Activated naive CD4-positive, alpha-beta T cell treated with anti-CD3 and anti-CD28 coated beads, Interleukin-2, amount 10 ng/mL, durations not matched to agents 7 days and 5 days (primary cell): ENCODE results near the gene RBP5.

Experiments used
- CTCF ChIA-PET: fragments of 350-600 bp; sonication (Branson Sonifier 250); formaldehyde crosslinking; loops from one replicate; lab custom pipeline; 2021; ENCODE audit warnings: antibody characterized with exemption; lab: Charles Lee
- DNase-seq: peaks from one replicate; pipeline ENCODE4 v3.0.0-alpha.2; 2020
- H3K27ac Mint-ChIP-seq: one replicate; pipeline ENCODE4 v1.8.0; 2021; ENCODE audit warnings: mild to moderate bottlenecking, moderate library complexity, mixed read lengths
- H3K27me3 Mint-ChIP-seq: one replicate; pipeline ENCODE4 v1.8.0; 2021; ENCODE audit warnings: mild to moderate bottlenecking, mixed read lengths
- H3K36me3 Mint-ChIP-seq: one replicate; pipeline ENCODE4 v1.8.0; 2021; ENCODE audit warnings: mixed read lengths
- H3K4me1 Mint-ChIP-seq: one replicate; pipeline ENCODE4 v1.8.0; 2021; ENCODE audit warnings: mixed read lengths
- H3K4me3 Mint-ChIP-seq: one replicate; pipeline ENCODE4 v1.8.0; 2021; ENCODE audit warnings: mild to moderate bottlenecking, moderate library complexity, mixed read lengths
- H3K9me3 Mint-ChIP-seq: one replicate; pipeline ENCODE4 v1.8.0; 2021; ENCODE audit warnings: mixed read lengths

Gene RBP5

GRCh38 chr12:7081037-7081436 is 47.7 kb downstream of the RBP5 start:
- H3K36me3 Mint-ChIP-seq = peaks cover 3% of the 10 kb centered on the region
- CTCF ChIA-PET = no interaction called here
- no peak overlapping the region for H3K27ac Mint-ChIP-seq
- H3K9me3 Mint-ChIP-seq = peaks cover 5% of the 10 kb centered on the region
- H3K27me3 Mint-ChIP-seq = peaks cover 16% of the 10 kb centered on the region
- no peak overlapping the region for H3K4me3 Mint-ChIP-seq
- H3K4me1 Mint-ChIP-seq = no peaks in the 10 kb centered on the region
- DNase-seq = no peak

GRCh38 chr12:7079826-7080125 is 48.9 kb downstream of the RBP5 start:
- CTCF ChIA-PET = interaction anchor here (0.6 kb wide), 1 partner anchor 1740 kb away, joined by 3 read pairs; no protein-coding TSS in a partner anchor
- Mint-ChIP-seq H3K4me3 (no peak overlapping the region), H3K36me3 (peaks cover 3% of the 10 kb centered on the region), H3K27ac (no peak overlapping the region), H3K27me3 (peaks cover 23% of the 10 kb centered on the region), H3K4me1 (peaks cover 5% of the 10 kb centered on the region), H3K9me3 (peaks cover 5% of the 10 kb centered on the region)
- no peak for DNase-seq

- H3K9me3 Mint-ChIP-seq = peaks cover 2% of the 10 kb centered on the region
- H3K36me3 Mint-ChIP-seq = peaks cover under 1% of the 10 kb centered on the region
- peaks cover 5% of the 10 kb centered on the region for H3K4me1 Mint-ChIP-seq
- DNase-seq = no peak
- CTCF ChIA-PET = interaction anchor here (0.8 kb wide), 1 partner anchor 35 kb away, joined by 5 read pairs; no protein-coding TSS in a partner anchor
- no peak overlapping the region for H3K4me3 Mint-ChIP-seq
- no peak overlapping the region for H3K27ac Mint-ChIP-seq
- H3K27me3 Mint-ChIP-seq = peaks cover 39% of the 10 kb centered on the region
These were observed 50.5 kb downstream of the RBP5 start for GRCh38 chr12:7078163-7078562.

- H3K4me1 Mint-ChIP-seq = peaks cover 5% of the 10 kb centered on the region
- no peak for DNase-seq
- peaks cover 50% of the 10 kb centered on the region for H3K27me3 Mint-ChIP-seq
- CTCF ChIA-PET = interaction anchor here (0.8 kb wide), 1 partner anchor 8 kb away, joined by 3 read pairs; no protein-coding TSS in a partner anchor
- H3K36me3 Mint-ChIP-seq = no peaks in the 10 kb centered on the region
- no peak overlapping the region for H3K27ac Mint-ChIP-seq
- no peak overlapping the region for H3K4me3 Mint-ChIP-seq
- no peaks in the 10 kb centered on the region for H3K9me3 Mint-ChIP-seq
These were observed 52.2 kb downstream of the RBP5 start for GRCh38 chr12:7076493-7076892.

GRCh38 chr12:7075939-7076338 is 52.8 kb downstream of the RBP5 start:
- no peaks in the 10 kb centered on the region for H3K9me3 Mint-ChIP-seq
- DNase-seq = no peak
- no peak overlapping the region for H3K4me3 Mint-ChIP-seq
- no peaks in the 10 kb centered on the region for H3K36me3 Mint-ChIP-seq
- no peak overlapping the region for H3K27ac Mint-ChIP-seq
- H3K4me1 Mint-ChIP-seq = peaks cover 5% of the 10 kb centered on the region
- CTCF ChIA-PET = no interaction called here
- peaks cover 50% of the 10 kb centered on the region for H3K27me3 Mint-ChIP-seq

GRCh38 chr12:7075518-7075917 is 53.2 kb downstream of the RBP5 start:
- CTCF ChIA-PET = no interaction called here

GRCh38 chr12:7073946-7074345 is 54.7 kb downstream of the RBP5 start:
- Mint-ChIP-seq H3K4me3 (no peak overlapping the region), H3K9me3 (no peaks in the 10 kb centered on the region), H3K4me1 (peaks cover 5% of the 10 kb centered on the region), H3K36me3 (no peaks in the 10 kb centered on the region), H3K27ac (no peak overlapping the region), H3K27me3 (peaks cover 63% of the 10 kb centered on the region)
- CTCF ChIA-PET = interaction anchor here (1.0 kb wide), 1 partner anchor 39 kb away, joined by 3 read pairs; no protein-coding TSS in a partner anchor
- no peak for DNase-seq

More at GRCh38 chr12:7075518-7075917, 53.2 kb downstream of the RBP5 start:
- Mint-ChIP-seq H3K9me3 (no peaks in the 10 kb centered on the region), H3K4me1 (peaks cover 5% of the 10 kb centered on the region), H3K36me3 (no peaks in the 10 kb centered on the region), H3K27ac (no peak overlapping the region), H3K27me3 (peaks cover 50% of the 10 kb centered on the region), H3K4me3 (no peak overlapping the region)
- DNase-seq = no peak
